ENCODE results near the gene LGR4.

Gene LGR4

DNA sequence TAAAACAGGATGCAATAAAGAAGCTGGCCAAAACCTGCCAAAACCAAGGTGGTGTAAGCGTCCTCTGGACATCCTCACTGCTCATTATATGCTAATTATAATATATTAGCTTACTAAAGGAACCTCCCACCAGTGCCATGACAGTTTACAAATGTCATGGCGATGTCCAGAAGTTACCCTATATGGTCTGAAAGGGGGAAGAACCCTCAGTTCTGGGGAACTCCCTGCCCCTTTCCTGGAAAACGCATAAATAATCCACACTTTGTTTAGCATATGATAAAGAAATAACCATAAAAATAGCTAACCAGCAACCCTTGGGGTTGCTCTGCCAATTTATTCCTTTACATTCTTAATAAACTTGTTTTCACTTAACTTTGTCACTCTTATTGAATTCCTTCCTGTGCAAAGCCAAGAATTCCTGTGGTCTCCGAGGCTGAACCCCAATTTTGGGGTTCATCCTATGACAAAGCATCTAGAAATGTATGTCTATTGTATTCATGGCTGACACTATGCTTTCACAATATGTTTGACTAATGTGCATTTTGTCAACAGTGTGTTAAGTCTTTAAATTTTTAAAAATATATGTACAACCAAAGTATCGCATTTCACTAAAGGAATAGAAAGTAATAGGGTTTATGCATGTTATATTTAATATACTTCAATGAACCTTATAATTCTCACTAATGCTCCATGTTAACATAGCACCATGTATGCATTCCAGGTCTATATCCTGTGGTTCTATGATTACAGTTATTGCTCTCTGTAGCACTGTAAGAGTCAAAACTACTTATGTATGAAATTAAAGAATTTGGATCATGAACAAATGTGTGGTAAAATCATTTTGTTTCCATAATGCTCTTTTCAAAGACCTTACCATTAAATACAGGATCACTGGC lies 25.1 kb downstream of the LGR4 start:
- Histone ChIP-seq H3K9me3 (ENCODE audit: control insufficient read depth, insufficient read depth, low read depth, low read length) (no peaks in the 10 kb centered on the region), H3K4me1 (ENCODE audit: control insufficient read depth, insufficient read depth, low read length) (peaks cover 8% of the 10 kb centered on the region), H3K36me3 (ENCODE audit: control insufficient read depth in 2 of 2, insufficient read depth in 1 of 2, low read length in 2 of 2) (no peaks in the 10 kb centered on the region), H3K27ac (ENCODE audit: extremely low read depth, low read depth, low read length) (no peak overlapping the region), H3K4me3 (ENCODE audit: low read depth, low read length) (no peak overlapping the region)
- CTCF ChIA-PET, result interaction anchor here (1.3 to 2.3 kb wide), 2 partner anchors 13 to 264 kb away, joined by 3 to 4 read pairs; no protein-coding TSS in a partner anchor
- POLR2A ChIA-PET, result no interaction called here
- TF ChIP-seq GFI1B (tag by site-specific recombination; IDR thresholded peaks at IDR 0.05), result no peak
- TF ChIP-seq ZNF2 (tag by site-specific recombination; IDR thresholded peaks at IDR 0.05), result no peak
- TF ChIP-seq ZBTB20 (tag by site-specific recombination; IDR thresholded peaks at IDR 0.05), result no peak
- TF ChIP-seq ZNF404 (tag by site-specific recombination; IDR thresholded peaks at IDR 0.05), result no peak
- no peak for TF ChIP-seq TCF7L2 (IDR thresholded peaks at IDR 0.05; ENCODE audit: borderline replicate concordance, low read depth, low read length)
- TF ChIP-seq ZNF830 (tag by site-specific recombination; IDR thresholded peaks at IDR 0.05; ENCODE audit: low read depth), result no peak
- TF ChIP-seq ZNF19 (tag by site-specific recombination; IDR thresholded peaks at IDR 0.05; ENCODE audit: low read depth), result no peak
- TF ChIP-seq KLF9 (tag by site-specific recombination; IDR thresholded peaks at IDR 0.05; ENCODE audit: low read depth), result no peak
- TF ChIP-seq ZNF621 (tag by site-specific recombination; IDR thresholded peaks at IDR 0.05), result no peak

GRCh38 chr11:27445625-27446024 lies 27.0 kb downstream of the LGR4 start:
- POLR2A ChIA-PET, result no interaction called here
- no peaks in the 10 kb centered on the region for H3K9me3 ChIP-seq (ENCODE audit: control insufficient read depth, insufficient read depth, low read depth, low read length)
- CTCF ChIA-PET, result no interaction called here
- H3K36me3 ChIP-seq (ENCODE audit: control insufficient read depth in 2 of 2, insufficient read depth in 1 of 2, low read length in 2 of 2), result no peaks in the 10 kb centered on the region
- H3K4me1 ChIP-seq (ENCODE audit: control insufficient read depth, insufficient read depth, low read length), result peaks cover 8% of the 10 kb centered on the region
- no peak overlapping the region for H3K4me3 ChIP-seq (ENCODE audit: low read depth, low read length)
- no peak overlapping the region for H3K27ac ChIP-seq (ENCODE audit: extremely low read depth, low read depth, low read length)
- TF ChIP-seq ZBTB44 (tag by site-specific recombination; IDR thresholded peaks at IDR 0.05) (no peak), ZNF121 (tag by site-specific recombination; IDR thresholded peaks at IDR 0.05) (0 out of 2 replicates have a peak, but pooled peaks have one; percentile 23)

DNA sequence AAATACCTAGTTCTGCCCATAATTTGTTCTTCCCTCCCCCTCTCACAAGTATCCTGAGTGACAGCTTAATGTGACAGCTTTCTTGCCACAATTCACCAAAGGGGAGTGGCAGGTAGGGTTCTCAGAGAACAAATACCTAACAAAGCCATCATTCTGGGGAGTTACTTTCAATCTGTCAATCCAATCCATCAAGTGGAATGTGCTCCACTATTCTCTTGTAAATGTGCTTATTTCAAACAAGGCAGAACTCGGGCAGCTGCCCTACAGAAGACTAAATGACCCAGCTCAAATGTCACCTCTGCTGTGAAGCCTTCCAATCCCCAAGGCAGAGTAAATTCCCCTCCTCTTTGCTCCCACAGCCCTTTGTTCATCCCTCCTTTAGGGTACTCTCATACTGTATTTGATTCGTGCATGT lies 27.8 kb downstream of the LGR4 start:
- Histone ChIP-seq H3K4me1 (ENCODE audit: control insufficient read depth, insufficient read depth, low read length) (peaks cover 8% of the 10 kb centered on the region), H3K4me3 (ENCODE audit: low read depth, low read length) (no peak overlapping the region), H3K36me3 (ENCODE audit: control insufficient read depth in 2 of 2, insufficient read depth in 1 of 2, low read length in 2 of 2) (no peaks in the 10 kb centered on the region), H3K27ac (ENCODE audit: extremely low read depth, low read depth, low read length) (no peak overlapping the region), H3K9me3 (ENCODE audit: control insufficient read depth, insufficient read depth, low read depth, low read length) (no peaks in the 10 kb centered on the region)
- CTCF ChIA-PET, result interaction anchor here (0.5 kb wide), 1 partner anchor 646 kb away, joined by 3 read pairs; no protein-coding TSS in a partner anchor
- POLR2A ChIA-PET, result no interaction called here
- TF ChIP-seq PRDM6 (tag by site-specific recombination; IDR thresholded peaks at IDR 0.05), result peak; percentile 63
- no peak for TF ChIP-seq ZNF624 (tag by site-specific recombination; IDR thresholded peaks at IDR 0.05)
- TF ChIP-seq ZNF324 (tag by site-specific recombination; IDR thresholded peaks at IDR 0.05), result no peak
- TF ChIP-seq MZF1 (tag by site-specific recombination; IDR thresholded peaks at IDR 0.05; ENCODE audit: borderline replicate concordance), result peak; percentile 93
- TF ChIP-seq HOXD13 (CRISPR knock-in tag; IDR thresholded peaks at IDR 0.05; ENCODE audit: borderline replicate concordance), result no peak
- no peak for TF ChIP-seq ZNF555 (tag by site-specific recombination; conservative IDR thresholded peaks at IDR 0.05)
- no peak for TF ChIP-seq ZNF37A (tag by site-specific recombination; IDR thresholded peaks at IDR 0.05)
- no peak for TF ChIP-seq GFI1B (tag by site-specific recombination; IDR thresholded peaks at IDR 0.05)
- TF ChIP-seq KLF9 (tag by site-specific recombination; IDR thresholded peaks at IDR 0.05; ENCODE audit: low read depth), result no peak
- no peak for TF ChIP-seq ZFHX2 (tag by site-specific recombination; conservative IDR thresholded peaks at IDR 0.05)
- TF ChIP-seq ZNF391 (tag by site-specific recombination; IDR thresholded peaks at IDR 0.05; ENCODE audit: borderline replicate concordance, low read depth), result no peak
- TF ChIP-seq, protein P1, sequence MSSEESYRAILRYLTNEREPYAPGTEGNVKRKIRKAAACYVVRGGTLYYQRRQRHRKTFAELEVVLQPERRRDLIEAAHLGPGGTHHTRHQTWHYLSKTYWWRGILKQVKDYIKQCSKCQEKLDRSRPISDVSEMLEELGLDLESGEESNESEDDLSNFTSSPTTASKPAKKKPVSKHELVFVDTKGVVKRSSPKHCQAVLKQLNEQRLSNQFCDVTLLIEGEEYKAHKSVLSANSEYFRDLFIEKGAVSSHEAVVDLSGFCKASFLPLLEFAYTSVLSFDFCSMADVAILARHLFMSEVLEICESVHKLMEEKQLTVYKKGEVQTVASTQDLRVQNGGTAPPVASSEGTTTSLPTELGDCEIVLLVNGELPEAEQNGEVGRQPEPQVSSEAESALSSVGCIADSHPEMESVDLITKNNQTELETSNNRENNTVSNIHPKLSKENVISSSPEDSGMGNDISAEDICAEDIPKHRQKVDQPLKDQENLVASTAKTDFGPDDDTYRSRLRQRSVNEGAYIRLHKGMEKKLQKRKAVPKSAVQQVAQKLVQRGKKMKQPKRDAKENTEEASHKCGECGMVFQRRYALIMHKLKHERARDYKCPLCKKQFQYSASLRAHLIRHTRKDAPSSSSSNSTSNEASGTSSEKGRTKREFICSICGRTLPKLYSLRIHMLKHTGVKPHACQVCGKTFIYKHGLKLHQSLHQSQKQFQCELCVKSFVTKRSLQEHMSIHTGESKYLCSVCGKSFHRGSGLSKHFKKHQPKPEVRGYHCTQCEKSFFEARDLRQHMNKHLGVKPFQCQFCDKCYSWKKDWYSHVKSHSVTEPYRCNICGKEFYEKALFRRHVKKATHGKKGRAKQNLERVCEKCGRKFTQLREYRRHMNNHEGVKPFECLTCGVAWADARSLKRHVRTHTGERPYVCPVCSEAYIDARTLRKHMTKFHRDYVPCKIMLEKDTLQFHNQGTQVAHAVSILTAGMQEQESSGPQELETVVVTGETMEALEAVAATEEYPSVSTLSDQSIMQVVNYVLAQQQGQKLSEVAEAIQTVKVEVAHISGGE (tag by site-specific recombination; conservative IDR thresholded peaks at IDR 0.05; ENCODE audit: low read depth), result no peak
- TF ChIP-seq ZSCAN23 (tag by site-specific recombination; IDR thresholded peaks at IDR 0.05), result no peak
- peak; percentile 84 for TF ChIP-seq SP7 (tag by site-specific recombination; IDR thresholded peaks at IDR 0.05)
- no peak for TF ChIP-seq ZNF830 (tag by site-specific recombination; IDR thresholded peaks at IDR 0.05; ENCODE audit: low read depth)
- peak; percentile 93 for TF ChIP-seq WT1 (tag by site-specific recombination; IDR thresholded peaks at IDR 0.05)
- peak; percentile 70; the same call in 1 of the 2 replicates for TF ChIP-seq MEIS1 (CRISPR knock-in tag; IDR thresholded peaks at IDR 0.05; ENCODE audit: borderline replicate concordance)
